GM23338 (cell line): Measurements from ENCODE around the gene SWT1.
"Not testable (repeated sequence)": the region's sequence is repeated elsewhere in the genome, so short reads cannot be mapped to it uniquely, and the experiment has no call there.

Experiments used
- CREB1 ChIP-seq: fragments of 250-450 bp; sonication (Bioruptor Pico); IDR thresholded peaks from 2 replicates; pipeline ENCODE4 v1.5.0; 2020; ENCODE audit warnings: low read depth, mild to moderate bottlenecking, moderate library complexity
- CTCF ChIP-seq, 2 experiments: fragments of 200-600 bp in 1 of 2; sonication (generic) in 1 of 2; conservative IDR thresholded peaks; 2 replicates each; pipeline versions ENCODE4 v1.5.1 to v1.6.1; 2016 to 2017; ENCODE audit warnings: antibody characterized with exemption in 2 of 2, low read depth in 2 of 2, mild to moderate bottlenecking in 2 of 2, moderate library complexity in 1 of 2
- EZH2 ChIP-seq: fragments of 200-600 bp; sonication (generic); IDR thresholded peaks from one replicate; pipeline ENCODE4 v1.8.0; 2017; ENCODE audit warnings: antibody characterized with exemption, mild to moderate bottlenecking, low read depth; ENCODE audit not compliant: unreplicated experiment
- EZH2phosphoT487 ChIP-seq: fragments of 200-600 bp; sonication (generic); IDR thresholded peaks from one replicate; pipeline ENCODE4 v1.8.1; 2018; ENCODE audit warnings: antibody characterized with exemption; ENCODE audit not compliant: unreplicated experiment
- JUNB ChIP-seq: IDR thresholded peaks from one replicate; pipeline ENCODE4 v1.6.1; 2016; ENCODE audit warnings: antibody characterized with exemption; ENCODE audit not compliant: unreplicated experiment
- POLR2AphosphoS5 ChIP-seq: IDR thresholded peaks from 2 replicates; pipeline ENCODE4 v1.6.1; 2016; ENCODE audit warnings: antibody characterized with exemption, low read depth
- REST ChIP-seq: IDR thresholded peaks from one replicate; pipeline ENCODE4 v1.6.1; 2018; ENCODE audit warnings: antibody characterized with exemption; ENCODE audit not compliant: unreplicated experiment
- STAT1 ChIP-seq: IDR thresholded peaks from one replicate; pipeline ENCODE4 v1.6.1; 2016; ENCODE audit warnings: antibody characterized with exemption; ENCODE audit not compliant: unreplicated experiment
- ZNF331 ChIP-seq: fragments of 250-450 bp; sonication (Bioruptor Pico); IDR thresholded peaks from 2 replicates; pipeline ENCODE4 v1.5.0; 2020; ENCODE audit warnings: low read depth, mild to moderate bottlenecking, moderate library complexity

DNA sequence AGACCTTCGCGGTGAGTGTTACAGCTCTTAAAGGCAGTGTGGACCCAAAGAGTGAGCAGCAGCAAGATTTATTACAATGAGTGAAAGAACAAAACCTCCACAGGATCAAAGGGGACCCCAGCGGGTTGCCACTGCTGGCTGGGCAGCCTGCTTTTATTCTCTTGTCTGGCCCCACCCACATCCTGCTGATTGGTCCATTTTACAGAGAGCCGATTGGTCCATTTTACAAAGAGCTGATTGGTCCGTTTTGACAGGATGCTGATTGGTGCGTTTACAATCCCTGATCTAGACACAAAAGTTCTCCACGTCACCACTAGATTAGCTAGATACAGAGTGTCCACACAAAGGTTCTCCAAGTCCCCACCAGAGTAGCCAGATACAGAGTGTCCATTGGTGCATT, 164.1 kb downstream of the SWT1 start:
- not testable (repeated sequence) for TF ChIP-seq POLR2AphosphoS5; CTCF (conservative IDR thresholded peaks at IDR 0.05; ENCODE audit: low read depth in 2 of 2); JUNB; EZH2; ZNF331 (CRISPR knock-in tag); REST; STAT1; CREB1 (CRISPR knock-in tag); EZH2phosphoT487
